GM12864 (cell line): ENCODE measurements around the gene ITIH3.

Source experiments
- DNase-seq: peaks from one replicate; pipeline ENCODE4 v3.0.0-alpha.2; 2011; ENCODE audit warnings: low read depth
- H3K4me3 ChIP-seq: 2 replicates; pipeline ENCODE4 v1.5.1; 2011; ENCODE audit warnings: mild to moderate bottlenecking, low read depth, low read length, control low read depth
- CTCF ChIP-seq: IDR thresholded peaks from 2 replicates; pipeline ENCODE4 v1.5.1; 2011; ENCODE audit warnings: low read depth, mild to moderate bottlenecking, moderate library complexity, low read length, control low read depth, inconsistent platforms; ENCODE audit errors: missing control alignments

The ITIH3 gene

DNA sequence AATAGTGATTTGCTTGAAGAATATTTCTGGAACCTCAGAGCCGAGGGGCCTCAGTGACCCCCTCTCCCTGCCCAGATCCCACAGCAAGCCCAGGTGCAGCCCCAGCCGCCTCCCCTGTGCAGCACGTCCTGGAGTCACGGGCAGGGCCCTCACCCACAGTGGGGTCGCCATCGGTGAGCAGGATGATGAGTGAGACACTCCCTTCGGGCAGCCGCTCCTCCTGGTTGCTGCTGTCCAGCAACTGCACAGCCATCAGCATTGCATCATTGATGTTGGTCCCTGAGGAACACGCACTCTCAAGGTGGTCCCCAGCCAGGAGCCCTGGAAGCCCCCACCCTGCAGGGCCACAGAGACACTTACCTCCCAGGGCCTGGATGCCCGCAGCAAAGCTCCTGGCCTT, 29.4 kb downstream of the ITIH3 start:
- TF ChIP-seq CTCF, result no peak
- H3K4me3 ChIP-seq, result no peak overlapping the region
- DNase-seq, result no peak

DNA sequence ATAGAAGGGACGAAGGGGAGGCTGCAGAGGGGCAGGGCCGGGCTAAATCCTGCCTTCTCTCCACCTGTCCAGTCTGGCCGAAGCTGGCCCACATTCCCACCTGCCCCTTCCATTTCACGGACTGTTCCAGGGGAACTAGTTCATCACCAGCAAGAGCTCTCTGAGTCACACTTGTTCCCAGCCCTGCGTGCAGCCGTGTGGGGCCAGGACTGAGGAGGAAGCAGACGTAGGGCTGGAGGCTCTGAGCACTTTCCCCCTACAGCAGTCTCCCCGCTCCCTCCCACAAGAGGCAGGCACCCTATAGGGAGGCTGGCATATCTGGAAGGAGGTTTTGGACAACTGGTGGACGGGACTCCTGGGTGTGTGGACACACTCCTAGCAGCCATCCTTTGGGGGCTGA, 32.8 kb downstream of the ITIH3 start:
- no peak overlapping the region for H3K4me3 ChIP-seq
- no peak for TF ChIP-seq CTCF
- no peak for DNase-seq

GRCh38 chr3:52827866-52828376, 33.3 kb downstream of the ITIH3 start:
- DNase-seq, result no peak
- no peak overlapping the region for H3K4me3 ChIP-seq

DNA sequence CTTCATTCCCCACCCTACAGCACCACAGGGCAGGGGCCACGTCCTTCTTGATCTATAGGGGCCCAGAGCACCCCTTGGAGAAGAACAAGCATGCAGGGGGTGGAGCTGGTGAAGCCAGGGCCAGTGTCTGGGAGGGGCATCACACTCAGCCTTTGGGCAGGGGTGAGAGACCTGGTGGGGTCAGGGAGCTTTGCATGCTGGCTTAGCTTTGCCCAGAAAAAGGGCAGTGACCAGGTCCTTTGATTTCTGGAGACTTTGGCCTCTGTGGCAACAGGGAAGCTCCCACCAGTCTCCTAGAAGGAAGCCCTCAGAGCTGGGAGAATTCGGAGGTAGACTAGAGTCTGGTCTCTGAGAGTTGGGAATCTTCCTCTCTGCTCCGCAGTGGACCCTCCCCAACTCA, 34.9 kb downstream of the ITIH3 start:
- DNase-seq, result no peak
- H3K4me3 ChIP-seq, result no peak overlapping the region
- no peak for TF ChIP-seq CTCF

More at GRCh38 chr3:52827866-52828376, 33.3 kb downstream of the ITIH3 start:
- no peak for TF ChIP-seq CTCF

- no peak overlapping the region for H3K4me3 ChIP-seq
- DNase-seq, result no peak
- no peak for TF ChIP-seq CTCF
Observed at GRCh38 chr3:52829906-52830463, 35.4 kb downstream of the ITIH3 start.

- H3K4me3 ChIP-seq, result no peak within 1 kb of the TSS
- DNase-seq, result no peak
- no peak for TF ChIP-seq CTCF
Observed at GRCh38 chr3:52830535-52831258, 36.1 kb downstream of the ITIH3 start, which contains the start of gene ITIH4. TSS of gene ITIH4 (minus strand) at chr3:52830672. CDS start at chr3:52830642, 30 bp downstream.
